Activated CD4-positive, alpha-beta T cell treated with anti-CD3 and anti-CD28 coated beads for 24 hours (primary cell): ENCODE data around the gene UPF1.

Experiments
- DNase-seq, 2 donors: peaks; one replicate each; pipeline ENCODE4 v3.0.0-alpha.2; 2020; ENCODE audit warnings: low read depth in 2 of 2

UPF1 gene

GRCh38 chr19:18871543-18871942, 39.8 kb downstream of the UPF1 start:
- no peak for DNase-seq

- DNase-seq, result no peak
Observed at GRCh38 chr19:18875726-18876125, 44.0 kb downstream of the UPF1 start.

- DNase-seq, result no peak
Observed at GRCh38 chr19:18876865-18877264, 45.1 kb downstream of the UPF1 start.

- no peak for DNase-seq
Observed at GRCh38 chr19:18878058-18878797, 46.5 kb downstream of the UPF1 start.

- no peak for DNase-seq
Observed at GRCh38 chr19:18878858-18879578, 47.3 kb downstream of the UPF1 start.

- DNase-seq, result no peak
Observed at GRCh38 chr19:18879579-18880373, 48.0 kb downstream of the UPF1 start.

GRCh38 chr19:18881491-18881890, 49.7 kb downstream of the UPF1 start:
- DNase-seq, result no peak

- no peak for DNase-seq
Observed at GRCh38 chr19:18883526-18884304, 52.0 kb downstream of the UPF1 start.

- no peak for DNase-seq
Observed at GRCh38 chr19:18886972-18887371, 55.2 kb downstream of the UPF1 start.

- no peak for DNase-seq
Observed at GRCh38 chr19:18889949-18890745, 58.4 kb downstream of the UPF1 start.

GRCh38 chr19:18893587-18894253, 62.0 kb downstream of the UPF1 start:
- DNase-seq, result no peak

- DNase-seq, result no peak
Observed at GRCh38 chr19:18894254-18895037, 62.7 kb downstream of the UPF1 start.

GRCh38 chr19:18895038-18895823, 63.5 kb downstream of the UPF1 start:
- no peak for DNase-seq

- no peak for DNase-seq
Observed at GRCh38 chr19:18895824-18896341, 64.1 kb downstream of the UPF1 start, which contains the start of gene CERS1. Gene CERS1 (minus strand): TSS chr19:18896158. CDS start chr19:18896072, 86 bp downstream.

- no peak for DNase-seq
Observed at GRCh38 chr19:18896421-18896841, 64.7 kb downstream of the UPF1 start.

GRCh38 chr19:18897094-18898029, 65.6 kb downstream of the UPF1 start:
- DNase-seq, result no peak

GRCh38 chr19:18898081-18898606, 66.4 kb downstream of the UPF1 start:
- no peak for DNase-seq
